Activated CD4-positive, alpha-beta T cell treated with anti-CD3 and anti-CD28 coated beads for 36 hours (primary cell): ENCODE measurements around the gene ABR. TPM values are rescaled to one million over a fixed set of nuclear protein-coding genes. Genes with fewer than 3 reads are reported as not detected.
"Not testable (repeated sequence)": the region's sequence is repeated elsewhere in the genome, so short reads cannot be mapped to it uniquely, and the experiment has no call there.

Source experiments
- ATAC-seq: fragments of 200-7000 bp; cut with Tn5 transposase; one replicate; pipeline ENCODE4 v1.10.0; 2021; ENCODE audit warnings: mild to moderate bottlenecking, moderate library complexity
- CTCF ChIA-PET: fragments of 350-600 bp; sonication (Branson Sonifier 250); formaldehyde crosslinking; loops from one replicate; lab custom pipeline; 2021; ENCODE audit warnings: antibody characterized with exemption; lab: Charles Lee
- POLR2A ChIA-PET: fragments of 350-600 bp; sonication (Branson Sonifier 250); formaldehyde crosslinking; loops from one replicate; lab custom pipeline; 2021; ENCODE audit warnings: antibody characterized with exemption, inconsistent platforms; lab: Charles Lee
- DNase-seq: peaks from one replicate; pipeline ENCODE4 v3.0.0-alpha.2; 2020
- H3K27ac Mint-ChIP-seq: one replicate; pipeline ENCODE4 v1.8.0; 2021; ENCODE audit warnings: mixed read lengths
- H3K27me3 Mint-ChIP-seq: one replicate; pipeline ENCODE4 v1.8.0; 2021; ENCODE audit warnings: mixed read lengths
- H3K36me3 Mint-ChIP-seq: one replicate; pipeline ENCODE4 v1.8.0; 2021; ENCODE audit warnings: low read depth, mixed read lengths
- H3K4me1 Mint-ChIP-seq: one replicate; pipeline ENCODE4 v1.8.0; 2021; ENCODE audit warnings: mixed read lengths
- H3K4me3 Mint-ChIP-seq: one replicate; pipeline ENCODE4 v1.8.0; 2021; ENCODE audit warnings: mild to moderate bottlenecking, moderate library complexity, mixed read lengths
- H3K9me3 Mint-ChIP-seq: one replicate; pipeline ENCODE4 v1.8.0; 2021; ENCODE audit warnings: low read depth, mixed read lengths
- intact Hi-C, 2 experiments: fragments of 100-400 bp; cut with DNase I in 1 of 2; cut with micrococcal nuclease in 1 of 2; formaldehyde crosslinking; loops; one replicate each; pipeline versions ENCODE4 v1.14.2 to v1.15.1; 2022 to 2024; cut with DNase I, micrococcal nuclease
- total RNA-seq, 2 experiments: library from RNA; stranded (reverse); gene quantifications; one replicate each; pipeline ENCODE4 v1.2.3, GENCODE V29; 2021

The ABR gene
- total RNA-seq, 2 experiments from 2014 or later, result 45.2 to 50.5 TPM

DNA sequence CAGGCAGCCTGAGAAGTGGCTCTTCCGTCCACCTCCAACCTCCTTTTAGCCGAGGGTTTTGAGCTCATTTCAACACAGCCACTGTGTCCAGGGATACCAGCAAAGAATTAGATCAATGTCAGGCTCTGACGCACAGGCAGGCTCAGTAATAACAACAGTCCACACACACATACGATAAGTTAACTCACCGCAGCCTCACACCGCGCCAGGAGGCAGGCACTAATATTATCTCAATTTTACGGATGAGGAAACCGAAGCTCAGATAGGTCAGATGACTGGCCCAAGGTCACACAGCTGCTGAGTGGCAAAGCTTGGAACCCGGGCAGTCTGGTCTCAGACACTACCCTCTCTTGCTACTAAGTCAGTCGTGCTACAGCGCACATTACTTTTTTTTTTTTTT is 22.9 kb downstream of the ABR start:
- ATAC-seq, result no peak

DNA sequence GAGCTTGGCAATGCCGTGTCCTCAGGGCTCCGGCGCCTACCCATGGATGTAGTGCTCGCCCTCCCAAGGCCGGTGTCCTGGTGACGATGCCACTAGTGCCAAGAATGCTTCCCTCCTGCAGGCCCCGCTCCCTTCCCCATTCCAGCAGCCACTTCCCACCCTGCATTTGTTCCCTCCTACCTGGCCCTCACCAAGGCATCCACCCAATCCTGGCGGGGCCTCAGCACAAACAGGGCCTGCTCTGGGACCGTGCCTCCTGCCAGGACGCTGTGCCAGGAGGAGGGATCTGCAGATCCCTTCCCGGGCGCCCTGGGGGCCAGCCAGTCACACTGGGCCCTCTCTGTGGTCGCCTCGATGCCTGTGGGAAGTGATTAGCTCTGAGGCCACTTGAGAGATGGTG is 25.1 kb downstream of the ABR start:
- POLR2A ChIA-PET, result no interaction called here
- DNase-seq (no peak), ATAC-seq (no peak)
- CTCF ChIA-PET, result no interaction called here
- Mint-ChIP-seq H3K9me3 (no peaks in the 10 kb centered on the region), H3K4me1 (no peaks in the 10 kb centered on the region), H3K4me3 (no peak overlapping the region), H3K27ac (no peak overlapping the region), H3K36me3 (no peaks in the 10 kb centered on the region), H3K27me3 (no peaks in the 10 kb centered on the region)
- intact Hi-C loops, result no loop called here

More for the DNA sequence above, 22.9 kb downstream of the ABR start:
- no peaks in the 10 kb centered on the region for H3K27me3 Mint-ChIP-seq
- ChIA-PET CTCF (no interaction called here), POLR2A (no interaction called here)
- H3K9me3 Mint-ChIP-seq, result no peaks in the 10 kb centered on the region
- no peaks in the 10 kb centered on the region for H3K36me3 Mint-ChIP-seq
- no peak overlapping the region for H3K4me3 Mint-ChIP-seq
- no peak overlapping the region for H3K27ac Mint-ChIP-seq
- DNase-seq, result no peak
- H3K4me1 Mint-ChIP-seq, result no peaks in the 10 kb centered on the region
- intact Hi-C loops, result no loop called here

- ChIA-PET POLR2A (no interaction called here), CTCF (no interaction called here)
- no peak overlapping the region for H3K27ac Mint-ChIP-seq
- H3K4me3 Mint-ChIP-seq, result no peak overlapping the region
- H3K27me3 Mint-ChIP-seq, result no peaks in the 10 kb centered on the region
- H3K36me3 Mint-ChIP-seq, result no peaks in the 10 kb centered on the region
- no peak for DNase-seq
- no peaks in the 10 kb centered on the region for H3K4me1 Mint-ChIP-seq
- no peaks in the 10 kb centered on the region for H3K9me3 Mint-ChIP-seq
- intact Hi-C loops, result no loop called here
- ATAC-seq, result no peak
Observed at GRCh38 chr17:1153795-1154546, 25.8 kb downstream of the ABR start.

DNA sequence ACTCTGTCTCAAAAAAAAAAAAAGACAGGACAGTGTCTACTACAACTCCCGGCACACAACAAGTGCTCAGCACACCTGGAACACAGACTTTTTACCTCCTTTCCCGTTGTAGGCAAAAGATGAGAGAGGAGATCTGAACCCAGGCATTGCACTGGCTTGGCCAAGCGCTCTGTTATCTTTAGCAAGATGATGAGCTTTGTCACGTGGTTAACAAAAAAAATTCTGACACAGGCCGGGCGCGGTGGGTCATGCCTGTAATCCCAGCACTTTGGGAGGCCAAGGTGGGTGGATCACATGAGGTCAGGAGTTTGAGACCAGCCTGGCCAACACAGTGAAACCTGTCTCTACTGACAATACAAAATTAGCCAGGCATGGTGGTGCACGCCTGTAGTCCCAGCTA is 27.2 kb downstream of the ABR start:
- H3K9me3 Mint-ChIP-seq, intact Hi-C loops, H3K4me1 Mint-ChIP-seq, H3K36me3 Mint-ChIP-seq, H3K4me3 Mint-ChIP-seq, H3K27me3 Mint-ChIP-seq, H3K27ac Mint-ChIP-seq, DNase-seq, ATAC-seq: not testable (repeated sequence)
- ChIA-PET POLR2A (interaction anchor here (0.5 kb wide), 1 partner anchor 70 kb away, joined by 5 read pairs; no protein-coding TSS in a partner anchor), CTCF (interaction anchor here (0.7 kb wide), 1 partner anchor 178 kb away, joined by 4 read pairs; no protein-coding TSS in a partner anchor)

- DNase-seq, result no peak
- H3K9me3 Mint-ChIP-seq, result no peaks in the 10 kb centered on the region
- ChIA-PET POLR2A (no interaction called here), CTCF (no interaction called here)
- ATAC-seq, result no peak
- H3K36me3 Mint-ChIP-seq, result no peaks in the 10 kb centered on the region
- H3K27ac Mint-ChIP-seq, result no peak overlapping the region
- no peaks in the 10 kb centered on the region for H3K27me3 Mint-ChIP-seq
- intact Hi-C loops, result no loop called here
- no peak overlapping the region for H3K4me3 Mint-ChIP-seq
- H3K4me1 Mint-ChIP-seq, result no peaks in the 10 kb centered on the region
Observed at GRCh38 chr17:1150863-1151600, 28.7 kb downstream of the ABR start.

DNA sequence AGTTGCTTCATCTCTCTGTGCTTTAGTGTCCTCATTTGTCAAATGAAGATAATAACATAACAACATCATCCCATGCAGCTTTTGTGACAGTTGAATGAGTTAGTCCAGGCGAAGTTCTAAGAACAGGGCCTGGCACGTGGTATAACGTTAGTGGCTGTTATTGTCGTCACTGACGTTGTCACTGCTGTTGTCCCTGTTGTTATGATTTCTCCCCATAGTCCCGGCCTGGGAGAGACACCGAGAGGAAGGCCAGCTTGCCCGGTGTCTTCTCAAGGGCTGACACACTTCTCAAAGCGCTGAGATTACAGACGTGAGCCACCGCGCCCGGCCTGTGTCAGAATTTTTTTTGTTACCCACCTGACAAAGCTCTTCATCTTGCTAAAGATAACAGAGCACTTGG is 29.9 kb downstream of the ABR start:
- no peaks in the 10 kb centered on the region for H3K4me1 Mint-ChIP-seq
- ATAC-seq (no peak), DNase-seq (no peak)
- intact Hi-C loops, result no loop called here
- no peak overlapping the region for H3K27ac Mint-ChIP-seq
- no peaks in the 10 kb centered on the region for H3K27me3 Mint-ChIP-seq
- H3K36me3 Mint-ChIP-seq, result no peaks in the 10 kb centered on the region
- H3K4me3 Mint-ChIP-seq, result no peak overlapping the region
- H3K9me3 Mint-ChIP-seq, result no peaks in the 10 kb centered on the region
- ChIA-PET POLR2A (no interaction called here), CTCF (no interaction called here)

DNA sequence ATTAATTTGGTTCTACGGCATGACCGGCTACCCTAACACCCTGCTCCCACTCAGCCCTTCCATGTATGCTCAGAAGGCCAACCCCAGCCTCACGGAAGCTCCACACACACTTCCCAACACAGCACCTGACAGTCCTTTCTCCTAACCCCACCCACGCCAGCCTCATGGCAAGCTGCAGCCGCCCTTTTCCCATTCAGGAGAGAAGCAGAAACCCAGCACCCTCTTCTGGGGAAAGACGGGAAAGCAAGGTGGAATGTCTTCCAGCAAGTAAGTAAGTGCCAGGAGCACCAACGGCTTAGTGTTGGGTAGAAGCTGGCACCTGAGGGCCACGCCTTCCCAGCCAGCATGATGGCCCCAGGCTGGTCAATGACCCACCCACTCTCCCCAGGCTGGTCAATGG is 32.1 kb downstream of the ABR start:
- H3K36me3 Mint-ChIP-seq, result no peaks in the 10 kb centered on the region
- intact Hi-C loops, result no loop called here
- no peak overlapping the region for H3K27ac Mint-ChIP-seq
- DNase-seq (no peak), ATAC-seq (no peak)
- no peaks in the 10 kb centered on the region for H3K9me3 Mint-ChIP-seq
- ChIA-PET POLR2A (no interaction called here), CTCF (interaction anchor here (1.1 to 1.5 kb wide), 3 partner anchors 9 to 25 kb away, joined by 3 to 6 read pairs (median 4); no protein-coding TSS in a partner anchor)
- H3K27me3 Mint-ChIP-seq, result no peaks in the 10 kb centered on the region
- H3K4me3 Mint-ChIP-seq, result no peak overlapping the region
- no peaks in the 10 kb centered on the region for H3K4me1 Mint-ChIP-seq

- DNase-seq, result no peak
- ChIA-PET CTCF (interaction anchor here (0.6 to 1.1 kb wide), 2 partner anchors 12 to 24 kb away, joined by 4 read pairs; no protein-coding TSS in a partner anchor), POLR2A (no interaction called here)
- Mint-ChIP-seq H3K4me1 (no peaks in the 10 kb centered on the region), H3K9me3 (no peaks in the 10 kb centered on the region), H3K27ac (no peak overlapping the region), H3K4me3 (no peak overlapping the region), H3K27me3 (no peaks in the 10 kb centered on the region), H3K36me3 (no peaks in the 10 kb centered on the region)
- intact Hi-C loops, result no loop called here
- no peak for ATAC-seq
Observed at GRCh38 chr17:1146561-1147265, 33.1 kb downstream of the ABR start.

- POLR2A ChIA-PET, result no interaction called here
- no peaks in the 10 kb centered on the region for H3K4me1 Mint-ChIP-seq
- H3K27ac Mint-ChIP-seq, result no peak overlapping the region
- H3K36me3 Mint-ChIP-seq, result no peaks in the 10 kb centered on the region
- intact Hi-C loops, result no loop called here
- H3K27me3 Mint-ChIP-seq, result no peaks in the 10 kb centered on the region
- CTCF ChIA-PET, result interaction anchor here (2.5 kb wide), 1 partner anchor 23 kb away, joined by 7 read pairs; no protein-coding TSS in a partner anchor
- no peak for DNase-seq
- H3K9me3 Mint-ChIP-seq, result no peaks in the 10 kb centered on the region
- ATAC-seq, result no peak
- no peak overlapping the region for H3K4me3 Mint-ChIP-seq
Observed at GRCh38 chr17:1145311-1145986, 34.3 kb downstream of the ABR start.

- Mint-ChIP-seq H3K36me3 (no peaks in the 10 kb centered on the region), H3K9me3 (no peaks in the 10 kb centered on the region), H3K27me3 (no peaks in the 10 kb centered on the region), H3K4me3 (no peak overlapping the region), H3K4me1 (no peaks in the 10 kb centered on the region), H3K27ac (no peak overlapping the region)
- DNase-seq, result no peak
- ChIA-PET POLR2A (no interaction called here), CTCF (interaction anchor here (0.9 to 2.5 kb wide), 2 partner anchors 22 to 43 kb away, joined by 3 to 7 read pairs; no protein-coding TSS in a partner anchor)
- no peak for ATAC-seq
- intact Hi-C loops, result no loop called here
Observed at GRCh38 chr17:1144162-1144561, 35.6 kb downstream of the ABR start.

- H3K27ac Mint-ChIP-seq, result no peak overlapping the region
- H3K4me3 Mint-ChIP-seq, result no peak overlapping the region
- ChIA-PET CTCF (interaction anchor here (0.9 to 2.5 kb wide), 2 partner anchors 21 to 44 kb away, joined by 3 to 7 read pairs; no protein-coding TSS in a partner anchor), POLR2A (no interaction called here)
- no peaks in the 10 kb centered on the region for H3K9me3 Mint-ChIP-seq
- no peaks in the 10 kb centered on the region for H3K36me3 Mint-ChIP-seq
- no peak for DNase-seq
- no peaks in the 10 kb centered on the region for H3K4me1 Mint-ChIP-seq
- H3K27me3 Mint-ChIP-seq, result no peaks in the 10 kb centered on the region
- intact Hi-C loops, result no loop called here
- no peak for ATAC-seq
Observed at GRCh38 chr17:1143573-1143972, 36.2 kb downstream of the ABR start.
